ENCODE data around the gene OR6M1. TPM values are rescaled to one million over a fixed set of nuclear protein-coding genes. Genes with fewer than 3 reads are reported as not detected.

Gene OR6M1
- total RNA-seq, 1 donor from 2014 or later: not detected

- Mint-ChIP-seq H3K27ac (peak overlapping the region; percentile 88), H3K4me1 (ENCODE audit: unreplicated experiment) (peaks cover 9% of the 10 kb centered on the region), H3K27me3 (peaks cover under 1% of the 10 kb centered on the region), H3K36me3 (no peaks in the 10 kb centered on the region), H3K9me3 (no peaks in the 10 kb centered on the region), H3K4me3 (peak overlapping the region; percentile 16)
- DNase-seq (ENCODE audit: extremely low spot score, unreplicated experiment): no peak
- TF ChIP-seq CTCF (conservative IDR thresholded peaks at IDR 0.05): no peak
Measured at GRCh38 chr11:123822032-123822431, 15.9 kb upstream of the OR6M1 start.

GRCh38 chr11:123815122-123815521, 9.0 kb upstream of the OR6M1 start:
- no peaks in the 10 kb centered on the region for H3K4me1 Mint-ChIP-seq (ENCODE audit: unreplicated experiment)
- H3K27ac Mint-ChIP-seq: no peak overlapping the region
- H3K4me3 Mint-ChIP-seq: no peak overlapping the region
- DNase-seq (ENCODE audit: extremely low spot score, unreplicated experiment): no peak
- no peaks in the 10 kb centered on the region for H3K36me3 Mint-ChIP-seq
- no peak for TF ChIP-seq CTCF (conservative IDR thresholded peaks at IDR 0.05)
- H3K27me3 Mint-ChIP-seq: no peaks in the 10 kb centered on the region
- H3K9me3 Mint-ChIP-seq: no peaks in the 10 kb centered on the region

- no peak overlapping the region for H3K27ac Mint-ChIP-seq
- no peak for TF ChIP-seq CTCF (conservative IDR thresholded peaks at IDR 0.05)
- peaks cover 3% of the 10 kb centered on the region for H3K4me1 Mint-ChIP-seq (ENCODE audit: unreplicated experiment)
Measured at GRCh38 chr11:123801765-123802164, 4.4 kb downstream of the OR6M1 start.

GRCh38 chr11:123800036-123800435, 6.1 kb downstream of the OR6M1 start:
- no peaks in the 10 kb centered on the region for H3K27me3 Mint-ChIP-seq
- H3K4me1 Mint-ChIP-seq (ENCODE audit: unreplicated experiment): peaks cover 4% of the 10 kb centered on the region
- H3K9me3 Mint-ChIP-seq: peaks cover 6% of the 10 kb centered on the region
- H3K36me3 Mint-ChIP-seq: no peaks in the 10 kb centered on the region
- no peak for DNase-seq (ENCODE audit: extremely low spot score, unreplicated experiment)
- H3K4me3 Mint-ChIP-seq: no peak overlapping the region
- H3K27ac Mint-ChIP-seq: no peak overlapping the region
- TF ChIP-seq CTCF (conservative IDR thresholded peaks at IDR 0.05): no peak

More at GRCh38 chr11:123801765-123802164, 4.4 kb downstream of the OR6M1 start:
- Mint-ChIP-seq H3K4me3 (no peak overlapping the region), H3K9me3 (no peaks in the 10 kb centered on the region), H3K27me3 (no peaks in the 10 kb centered on the region), H3K36me3 (no peaks in the 10 kb centered on the region)
- no peak for DNase-seq (ENCODE audit: extremely low spot score, unreplicated experiment)

GRCh38 chr11:123799438-123799837, 6.7 kb downstream of the OR6M1 start:
- H3K9me3 Mint-ChIP-seq: peaks cover 6% of the 10 kb centered on the region

More at GRCh38 chr11:123799438-123799837, 6.7 kb downstream of the OR6M1 start:
- TF ChIP-seq CTCF (conservative IDR thresholded peaks at IDR 0.05): no peak
- Mint-ChIP-seq H3K36me3 (no peaks in the 10 kb centered on the region), H3K4me3 (no peak overlapping the region), H3K27ac (no peak overlapping the region), H3K4me1 (ENCODE audit: unreplicated experiment) (peaks cover 4% of the 10 kb centered on the region), H3K27me3 (no peaks in the 10 kb centered on the region)
- DNase-seq (ENCODE audit: extremely low spot score, unreplicated experiment): no peak

Measured in type B pancreatic cell (in vitro differentiated cells).